Measurements from ENCODE around the gene REXO5.

DNA sequence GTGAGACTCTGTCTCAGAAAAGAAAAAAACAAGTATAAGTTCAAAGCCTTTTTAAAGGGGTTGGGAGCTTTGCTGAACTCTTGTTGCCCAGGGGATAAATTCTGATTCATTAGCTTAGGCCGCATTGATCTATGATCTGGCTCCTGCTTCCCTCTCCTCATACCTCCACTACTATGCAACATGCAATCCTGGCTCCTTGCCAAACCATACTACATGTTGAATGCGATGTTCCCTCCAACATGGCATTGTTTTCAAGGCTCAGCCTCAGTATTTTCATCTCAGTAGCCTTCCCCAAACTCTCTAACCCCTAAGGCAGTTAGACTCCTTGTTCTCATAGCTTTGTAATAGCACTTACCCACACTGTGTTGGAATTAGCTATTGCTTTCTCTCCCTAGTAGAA is 6.2 kb downstream of the REXO5 start:
- TF ChIP-seq POLR2A (IDR thresholded peaks at IDR 0.05; ENCODE audit: low read depth, low read length) (no peak), FOS (IDR thresholded peaks at IDR 0.05; ENCODE audit: borderline replicate concordance, insufficient read depth, low read length) (no peak), GATA2 (IDR thresholded peaks at IDR 0.05; ENCODE audit: insufficient read depth, insufficient read length, low read depth, low read length) (no peak), MYC (IDR thresholded peaks at IDR 0.05; ENCODE audit: low read depth, low read length) (no peak), POLR2AphosphoS5 (IDR thresholded peaks at IDR 0.05; ENCODE audit: insufficient read depth, low read depth, low read length) (no peak), EZH2 (IDR thresholded peaks at IDR 0.05; ENCODE audit: borderline replicate concordance, low read depth, low read length, severe bottlenecking) (no peak), JUN (IDR thresholded peaks at IDR 0.05; ENCODE audit: borderline replicate concordance, insufficient read depth, insufficient read length, low read depth) (no peak)
- TF ChIP-seq, protein P1, sequence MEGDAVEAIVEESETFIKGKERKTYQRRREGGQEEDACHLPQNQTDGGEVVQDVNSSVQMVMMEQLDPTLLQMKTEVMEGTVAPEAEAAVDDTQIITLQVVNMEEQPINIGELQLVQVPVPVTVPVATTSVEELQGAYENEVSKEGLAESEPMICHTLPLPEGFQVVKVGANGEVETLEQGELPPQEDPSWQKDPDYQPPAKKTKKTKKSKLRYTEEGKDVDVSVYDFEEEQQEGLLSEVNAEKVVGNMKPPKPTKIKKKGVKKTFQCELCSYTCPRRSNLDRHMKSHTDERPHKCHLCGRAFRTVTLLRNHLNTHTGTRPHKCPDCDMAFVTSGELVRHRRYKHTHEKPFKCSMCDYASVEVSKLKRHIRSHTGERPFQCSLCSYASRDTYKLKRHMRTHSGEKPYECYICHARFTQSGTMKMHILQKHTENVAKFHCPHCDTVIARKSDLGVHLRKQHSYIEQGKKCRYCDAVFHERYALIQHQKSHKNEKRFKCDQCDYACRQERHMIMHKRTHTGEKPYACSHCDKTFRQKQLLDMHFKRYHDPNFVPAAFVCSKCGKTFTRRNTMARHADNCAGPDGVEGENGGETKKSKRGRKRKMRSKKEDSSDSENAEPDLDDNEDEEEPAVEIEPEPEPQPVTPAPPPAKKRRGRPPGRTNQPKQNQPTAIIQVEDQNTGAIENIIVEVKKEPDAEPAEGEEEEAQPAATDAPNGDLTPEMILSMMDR (IDR thresholded peaks at IDR 0.05; ENCODE audit: extremely low read depth in 1 of 2, insufficient read depth in 1 of 2, low read depth in 1 of 2, low read length in 2 of 2), result no peak

Measured in endothelial cell of umbilical vein (primary cell).